DMS53 treated with DMSO at 0.1 percent for 48 hours (cell line): ENCODE measurements around the gene RMRP.

Experiments used
- DNase-seq: peaks from one replicate; lab custom pipeline; 2025; ENCODE audit not compliant: unreplicated experiment; lab: John Stamatoyannopoulos, UW

Gene RMRP

GRCh38 chr9:35657546-35658136 lies at the start of gene RMRP:
RMRP (minus strand) TSS chr9:35658019.
- peak; percentile 91 for DNase-seq

GRCh38 chr9:35706951-35707350 lies 49.1 kb upstream of the RMRP start:
- DNase-seq = no peak

- DNase-seq = no peak
Observed at GRCh38 chr9:35705836-35706430, 48.1 kb upstream of the RMRP start.

DNA sequence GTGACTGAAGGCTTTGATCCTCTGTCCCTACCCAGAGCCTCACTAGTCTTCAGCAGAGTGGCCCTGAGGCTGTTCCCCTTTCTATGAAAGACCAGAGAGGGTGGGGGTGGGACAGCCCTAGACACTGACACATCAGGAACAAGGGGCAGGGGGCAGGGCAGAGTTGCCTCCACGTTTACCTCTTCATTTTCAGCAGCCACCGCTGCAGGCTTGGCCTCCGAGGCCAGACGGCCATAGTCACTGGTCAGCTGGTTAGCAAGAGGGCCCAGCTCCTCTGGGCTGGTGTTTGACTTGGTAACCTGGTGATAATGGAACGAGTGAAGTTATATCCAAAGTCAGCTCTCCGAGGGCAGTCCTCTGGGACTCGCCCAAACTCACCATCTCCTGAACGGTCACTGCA lies 47.6 kb upstream of the RMRP start:
- no peak for DNase-seq

DNA sequence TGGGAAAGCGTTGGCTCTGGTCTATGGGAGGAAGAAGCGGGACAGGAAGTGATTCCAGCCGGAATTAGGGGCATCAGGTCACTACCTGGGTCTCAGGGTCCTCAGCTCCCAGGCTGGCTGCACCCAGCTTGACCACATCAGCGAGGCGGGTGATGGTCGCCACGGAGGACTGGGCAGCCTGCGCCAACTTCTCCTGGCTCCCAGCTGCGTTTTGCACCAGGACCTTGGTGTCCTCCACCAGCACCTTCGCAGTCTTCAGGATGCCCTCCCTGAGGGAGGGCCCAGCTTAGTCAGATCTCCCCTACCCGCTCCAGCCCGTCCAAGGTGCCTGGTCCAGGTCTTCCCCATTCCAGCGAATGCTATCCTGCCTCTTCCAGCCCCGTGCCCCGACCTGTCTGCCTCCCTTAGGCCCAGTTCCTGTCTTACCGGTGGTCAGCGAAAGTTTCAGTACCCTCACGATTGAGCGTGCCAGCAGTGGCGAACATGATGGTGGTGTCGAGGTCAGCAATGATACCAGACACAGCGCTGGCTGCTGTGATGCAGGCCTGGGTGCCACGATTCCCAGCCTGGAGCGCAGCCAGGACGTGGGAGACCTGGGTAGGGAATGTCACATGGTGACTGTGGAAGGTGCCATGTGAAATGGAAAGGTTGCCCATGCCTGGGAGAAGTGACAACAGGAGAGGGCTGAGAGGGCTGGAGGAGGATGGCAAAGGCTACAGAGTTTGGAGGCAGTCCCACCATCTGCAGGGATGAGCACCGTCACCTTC lies 46.3 kb upstream of the RMRP start:
- no peak for DNase-seq

DNA sequence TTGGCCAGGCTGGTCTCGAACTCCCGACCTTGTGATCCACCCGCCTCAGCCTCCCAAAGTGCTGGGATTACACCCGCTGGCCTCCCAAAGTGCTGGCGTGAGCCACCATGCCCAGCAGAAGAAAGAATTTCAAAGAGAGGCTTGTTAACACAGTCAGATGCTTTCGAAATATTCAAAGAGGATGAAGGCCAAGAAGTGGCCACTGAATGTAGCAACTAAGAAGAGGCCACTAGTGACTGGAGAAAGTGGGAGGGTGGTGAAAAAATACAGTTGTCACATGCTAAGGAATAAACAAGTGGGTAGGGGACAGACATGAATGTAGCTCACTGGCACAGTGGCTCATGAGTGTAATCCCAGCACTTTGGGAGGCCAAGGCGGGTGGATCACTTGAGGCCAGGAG lies 44.9 kb upstream of the RMRP start:
- no peak for DNase-seq

- DNase-seq = no peak
Observed at GRCh38 chr9:35700942-35701341, 43.1 kb upstream of the RMRP start.

GRCh38 chr9:35700031-35700430 lies 42.2 kb upstream of the RMRP start:
- no peak for DNase-seq

DNA sequence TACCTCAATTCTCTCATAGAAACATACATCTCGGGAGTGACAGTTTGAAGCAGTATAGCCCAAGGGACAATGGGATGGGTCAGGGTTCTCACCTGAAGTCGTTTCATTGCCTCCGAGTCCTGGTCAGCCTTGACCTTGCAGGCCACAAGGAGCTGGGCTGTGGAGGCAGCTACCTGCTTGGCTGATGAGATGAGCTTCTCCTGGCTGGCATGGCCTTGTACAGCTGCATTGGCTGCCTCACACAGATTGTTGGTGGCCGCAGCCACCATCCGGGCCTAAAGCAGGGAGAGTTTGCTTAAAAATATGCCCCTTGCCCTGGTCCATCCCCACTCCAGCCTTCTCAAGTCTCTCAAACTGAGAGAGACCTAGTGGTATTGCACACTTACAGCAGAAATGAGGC lies 40.4 kb upstream of the RMRP start:
- DNase-seq = no peak

GRCh38 chr9:35697486-35697885 lies 39.7 kb upstream of the RMRP start:
- DNase-seq = no peak

DNA sequence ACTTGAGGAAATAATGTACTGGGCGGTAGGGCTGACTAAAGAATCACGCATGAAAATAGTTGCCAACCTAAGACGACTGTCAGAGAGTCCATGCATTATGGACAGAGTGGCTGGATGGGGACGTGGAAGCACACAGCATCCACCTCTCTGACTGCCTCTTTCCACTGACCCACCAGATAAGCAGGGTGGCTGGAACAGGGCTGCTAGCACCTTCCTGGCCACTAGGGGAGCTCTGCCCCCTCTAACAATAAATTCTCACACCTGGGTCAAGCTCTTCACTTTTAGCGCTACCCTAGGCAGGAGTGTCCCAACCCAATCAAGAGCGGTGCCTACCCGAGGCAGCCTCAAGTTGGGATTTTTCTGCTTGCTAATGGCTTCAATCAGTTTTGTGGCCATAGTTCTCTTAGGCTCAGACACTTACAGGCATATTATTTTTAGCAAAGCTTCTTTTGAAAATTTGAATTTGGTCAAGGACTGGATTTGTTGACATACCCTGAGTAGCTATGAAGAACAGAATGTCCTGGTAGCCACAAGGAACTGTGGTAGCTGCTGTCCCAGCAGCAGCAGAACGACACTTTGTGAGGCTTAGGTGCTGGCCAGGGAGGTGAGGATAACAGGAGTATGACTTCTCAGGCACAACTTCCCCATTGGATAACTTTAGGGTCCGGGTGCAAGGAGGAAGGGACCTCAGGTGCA lies 38.8 kb upstream of the RMRP start:
- DNase-seq = peak; percentile 26

- DNase-seq = peak; percentile 87
Observed at GRCh38 chr9:35695943-35696401, 38.2 kb upstream of the RMRP start.

DNA sequence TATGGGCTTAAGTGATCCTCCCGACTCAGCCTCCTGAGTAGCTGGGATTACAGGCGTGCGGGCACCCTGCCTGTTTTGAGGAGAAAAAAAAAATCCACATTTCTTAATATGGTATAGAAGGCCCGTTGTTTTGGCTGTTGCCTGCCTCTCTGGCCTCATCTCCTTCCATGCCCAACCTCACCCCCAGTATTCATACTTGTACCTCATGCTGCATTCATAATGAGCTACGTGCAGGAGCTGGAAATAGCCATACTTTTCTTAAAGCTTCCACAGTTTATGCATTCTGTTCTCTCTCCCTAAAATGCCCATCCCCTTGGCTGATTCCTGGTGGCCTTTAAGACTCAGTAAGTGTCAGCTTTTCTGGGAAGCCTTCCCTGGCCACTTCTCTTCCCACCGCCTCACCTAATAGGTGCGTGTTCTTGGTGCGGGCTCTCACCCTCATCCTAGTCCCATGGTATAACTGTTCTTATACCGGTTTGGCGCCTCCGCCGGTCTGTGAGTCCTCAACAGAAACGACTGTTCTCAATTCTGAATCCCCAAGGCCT lies 34.0 kb upstream of the RMRP start:
- no peak for DNase-seq

GRCh38 chr9:35691334-35691650 lies 33.5 kb upstream of the RMRP start:
- DNase-seq = no peak

DNA sequence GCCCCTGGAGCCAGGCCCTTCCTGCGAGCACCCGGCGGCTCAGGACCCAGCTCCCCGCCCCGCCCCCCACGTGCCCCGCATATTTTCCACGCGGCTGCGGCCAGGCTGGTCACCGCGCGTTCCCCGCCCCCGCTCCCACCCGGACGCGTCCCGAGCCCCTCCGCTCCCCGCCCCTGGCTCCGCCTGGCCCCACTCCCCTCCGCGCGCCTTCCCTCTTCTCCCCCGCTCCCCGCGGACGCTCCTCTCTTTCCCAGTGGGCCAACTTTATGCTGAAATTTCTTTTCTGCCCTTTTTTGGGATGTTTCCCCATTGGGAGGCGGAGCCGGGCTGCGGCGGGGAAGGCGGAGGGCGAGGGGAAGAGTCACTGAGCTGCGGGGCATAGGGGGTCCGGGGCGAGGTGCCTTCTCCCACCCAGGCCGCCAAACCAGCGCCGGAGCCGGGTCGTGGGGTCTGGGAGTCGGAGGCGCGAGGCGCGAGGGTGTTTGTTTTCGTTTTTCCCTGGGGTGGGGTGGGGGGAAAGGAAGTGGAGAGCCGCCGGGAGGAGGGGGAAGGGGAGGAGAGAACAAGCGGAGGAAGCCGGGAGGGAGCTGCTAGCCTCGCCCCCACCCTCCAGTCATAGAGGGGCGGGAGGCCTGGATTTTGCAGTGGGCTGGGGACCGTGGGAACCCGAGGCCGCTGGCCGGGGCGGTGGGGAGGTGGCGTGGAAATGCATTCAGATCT lies 33.0 kb upstream of the RMRP start:
- no peak for DNase-seq

GRCh38 chr9:35690294-35690613 lies 32.4 kb upstream of the RMRP start:
- DNase-seq = no peak

- DNase-seq = no peak
Observed at GRCh38 chr9:35689542-35690293, 31.9 kb upstream of the RMRP start, which contains the start of gene TPM2. TPM2 (minus strand) TSS chr9:35689925; CDS start chr9:35689817, 108 bp downstream.

DNA sequence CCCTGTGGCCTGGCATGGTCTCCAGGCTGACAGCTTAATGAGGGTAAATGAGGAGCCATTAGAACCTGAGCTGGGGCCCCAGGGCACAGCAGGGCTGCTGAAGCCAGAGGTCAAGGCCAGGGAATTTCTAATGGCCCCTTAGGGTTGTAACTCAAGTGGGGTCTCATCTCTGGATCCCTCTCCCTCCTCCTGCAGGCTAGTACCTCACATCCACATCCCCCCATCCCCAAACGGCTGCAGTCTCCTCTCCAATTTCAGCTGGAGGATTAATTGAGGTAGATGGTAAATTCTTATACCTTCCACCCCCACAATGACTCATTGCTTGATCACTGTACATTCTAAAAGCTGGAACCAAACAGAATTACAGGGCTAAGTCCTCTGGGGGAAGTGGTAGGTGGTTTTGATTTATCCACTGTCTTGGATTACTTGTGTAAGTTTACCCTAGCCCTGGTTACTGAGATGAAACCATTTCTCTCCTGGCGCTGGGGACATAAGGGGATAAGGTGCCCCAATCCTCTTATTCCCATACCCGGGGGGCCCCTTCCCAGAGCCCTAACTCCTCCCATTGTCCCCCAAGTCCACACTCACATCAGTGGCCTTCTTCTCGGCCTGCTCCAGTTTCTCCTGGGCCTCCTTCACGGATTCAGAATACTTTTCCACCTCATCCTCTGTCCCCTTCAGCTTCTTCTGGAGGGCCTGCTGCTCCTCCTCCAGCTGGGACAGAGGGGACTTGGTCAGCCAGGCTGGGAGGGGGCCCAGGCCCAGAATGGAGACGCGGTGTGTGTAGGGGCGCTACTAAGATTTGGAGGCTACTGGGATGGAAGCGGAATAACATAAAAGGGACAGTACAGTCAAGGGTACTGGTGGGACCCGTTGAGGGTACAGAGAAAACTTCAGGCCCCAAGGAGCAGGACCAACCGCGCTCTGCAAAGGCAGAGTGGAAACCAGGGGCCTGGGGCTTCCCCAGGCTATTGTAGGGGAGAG lies 31.0 kb upstream of the RMRP start:
- DNase-seq = no peak

DNA sequence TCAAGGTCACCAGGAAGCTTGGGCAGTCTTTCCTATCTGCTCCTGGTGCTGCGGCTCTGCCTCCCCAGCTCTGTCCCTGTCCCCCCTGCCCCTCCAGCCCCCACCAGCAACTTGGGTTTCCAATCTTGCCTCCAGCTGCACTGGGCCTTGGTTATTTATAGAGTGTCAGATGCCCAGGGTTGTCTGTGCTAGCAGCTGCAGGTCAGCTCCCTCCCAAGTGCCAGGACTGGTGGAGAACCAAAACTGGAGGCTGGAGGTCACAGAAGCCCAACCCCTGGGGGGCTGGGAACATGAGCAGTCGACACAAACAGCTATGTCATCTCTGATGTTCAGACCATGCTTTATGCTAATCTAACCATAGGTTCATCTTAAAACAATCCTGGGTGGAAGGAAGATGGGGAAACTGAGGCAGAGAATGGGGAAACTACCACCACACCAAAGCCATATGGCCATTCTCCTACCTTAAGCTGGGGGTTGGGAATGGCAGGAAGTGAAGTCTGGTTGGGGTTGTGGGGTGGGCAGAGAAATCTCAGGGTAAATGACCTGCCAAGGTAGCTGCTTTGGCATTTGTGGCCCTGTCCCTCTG lies 30.2 kb upstream of the RMRP start:
- no peak for DNase-seq
